ENCODE measurements around the gene FABP3.

FABP3 gene

DNA sequence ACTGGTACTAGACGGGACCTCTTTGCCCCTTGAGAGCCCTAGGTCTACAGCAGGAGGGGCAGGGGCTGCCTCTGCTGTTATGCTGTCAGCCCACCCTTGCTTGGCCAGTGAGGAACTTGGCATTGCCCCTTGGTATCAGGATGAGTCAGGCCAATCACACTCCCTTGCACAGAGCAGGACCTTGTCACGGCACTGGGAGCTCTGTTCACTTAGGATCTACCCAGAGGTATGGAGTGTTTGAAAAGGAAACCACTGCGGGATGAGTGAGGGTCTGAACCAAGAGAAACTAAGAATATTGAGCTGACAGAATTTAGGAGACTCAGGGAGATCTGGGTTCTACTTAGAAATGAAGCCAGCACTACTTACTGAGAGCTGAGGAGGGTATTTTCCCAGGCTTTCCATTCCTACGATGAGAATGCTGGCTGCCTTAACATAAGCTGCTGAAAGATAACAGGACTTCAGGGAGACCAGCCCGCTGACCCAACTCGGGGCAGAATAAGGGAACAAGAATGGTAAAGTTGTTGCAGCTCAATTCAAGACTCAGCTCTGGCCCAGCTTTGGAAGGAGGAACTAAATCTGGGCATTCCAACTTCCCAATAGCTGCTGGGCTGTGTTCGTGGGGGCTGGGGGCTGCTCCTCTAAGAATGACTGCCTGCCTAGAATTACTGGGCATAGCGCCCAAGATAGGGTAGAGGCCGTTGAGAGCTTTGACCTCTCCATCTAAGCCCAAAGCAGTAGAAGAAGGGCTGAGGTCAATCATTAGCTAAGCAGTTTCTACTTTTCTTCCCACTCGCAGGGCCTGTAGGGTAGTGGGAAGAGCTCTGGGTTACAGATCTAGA lies 1.5 kb downstream of the FABP3 start:
- no peak for TF ChIP-seq GATA2 (IDR thresholded peaks at IDR 0.05; ENCODE audit: low read depth, low read length)
- TF ChIP-seq GATA3 (IDR thresholded peaks at IDR 0.05; ENCODE audit: low read depth, low read length) = no peak

GRCh38 chr1:31370565-31370964 lies 2.3 kb downstream of the FABP3 start:
- TF ChIP-seq GATA3 (IDR thresholded peaks at IDR 0.05; ENCODE audit: low read depth, low read length) (no peak), GATA2 (IDR thresholded peaks at IDR 0.05; ENCODE audit: low read depth, low read length) (no peak)

DNA sequence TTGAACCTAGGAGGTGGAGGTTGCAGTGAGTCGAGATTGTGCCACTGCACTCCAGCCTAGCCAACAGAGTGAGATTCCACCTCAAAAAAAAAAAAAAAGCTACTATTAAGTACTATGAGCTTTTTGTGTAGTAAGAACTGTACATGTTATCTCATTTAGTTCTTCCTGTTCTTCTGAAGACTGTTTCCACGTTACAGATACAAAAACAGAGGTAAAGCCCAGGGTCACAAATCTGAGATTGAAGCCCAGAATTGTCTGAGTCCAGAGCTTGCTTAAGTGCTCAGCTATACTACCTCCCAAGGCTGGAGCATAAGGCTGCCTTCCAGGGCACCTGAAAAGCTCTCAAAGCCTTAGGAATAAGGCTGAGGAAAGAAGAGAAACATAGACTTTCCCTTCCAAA lies 2.9 kb downstream of the FABP3 start:
- no peak for TF ChIP-seq GATA3 (IDR thresholded peaks at IDR 0.05; ENCODE audit: low read depth, low read length)
- TF ChIP-seq GATA2 (IDR thresholded peaks at IDR 0.05; ENCODE audit: low read depth, low read length) = no peak

GRCh38 chr1:31368611-31369107 lies 4.2 kb downstream of the FABP3 start:
- no peak for TF ChIP-seq GATA3 (IDR thresholded peaks at IDR 0.05; ENCODE audit: low read depth, low read length)
- no peak for TF ChIP-seq GATA2 (IDR thresholded peaks at IDR 0.05; ENCODE audit: low read depth, low read length)

DNA sequence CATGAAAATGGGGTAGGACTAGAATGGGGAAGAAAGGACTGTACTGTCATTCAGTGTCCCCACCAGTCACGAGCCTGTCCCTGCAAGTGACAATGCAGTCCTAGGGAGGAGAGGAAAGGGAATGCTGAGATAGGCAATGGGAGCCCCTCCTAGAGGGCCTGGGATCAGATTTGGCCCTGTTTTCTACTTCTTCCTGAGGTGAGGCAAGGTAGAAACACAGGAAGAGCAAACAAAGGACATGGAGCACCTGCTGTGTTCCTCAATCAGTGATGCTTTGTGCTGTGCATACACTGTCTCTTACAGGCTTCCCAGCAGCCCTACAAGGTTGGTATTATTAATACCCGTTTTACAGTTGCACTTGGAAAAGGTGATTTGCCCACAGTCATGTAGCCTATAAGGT lies 6.1 kb downstream of the FABP3 start:
- no peak for TF ChIP-seq GATA2 (IDR thresholded peaks at IDR 0.05; ENCODE audit: low read depth, low read length)
- no peak for TF ChIP-seq GATA3 (IDR thresholded peaks at IDR 0.05; ENCODE audit: low read depth, low read length)

GRCh38 chr1:31364561-31365250 lies 8.2 kb downstream of the FABP3 start:
- no peak for TF ChIP-seq GATA2 (IDR thresholded peaks at IDR 0.05; ENCODE audit: low read depth, low read length)
- no peak for TF ChIP-seq GATA3 (IDR thresholded peaks at IDR 0.05; ENCODE audit: low read depth, low read length)

- TF ChIP-seq GATA2 (IDR thresholded peaks at IDR 0.05; ENCODE audit: low read depth, low read length) (no peak), GATA3 (IDR thresholded peaks at IDR 0.05; ENCODE audit: low read depth, low read length) (no peak)
These were observed 10.8 kb downstream of the FABP3 start for GRCh38 chr1:31362032-31362431.

DNA sequence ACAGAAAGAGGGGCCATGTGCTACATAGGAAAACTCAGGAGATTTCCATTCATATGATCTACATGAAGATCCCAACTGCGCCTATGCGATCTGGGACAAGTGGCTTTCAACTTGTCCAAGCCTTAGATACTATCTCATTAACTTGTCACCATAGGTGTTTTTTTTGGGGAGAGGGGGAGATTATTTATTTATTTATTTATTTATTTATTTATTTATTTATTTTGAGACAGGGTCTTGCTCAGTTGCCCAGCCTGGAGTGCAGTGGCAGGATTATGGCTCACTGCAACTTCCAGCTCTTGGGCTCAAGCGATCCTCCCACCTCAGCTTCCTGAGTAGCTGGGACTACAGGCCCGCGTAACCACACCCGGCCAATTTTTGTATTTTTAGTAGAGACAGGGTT lies 11.3 kb downstream of the FABP3 start:
- TF ChIP-seq GATA3 (IDR thresholded peaks at IDR 0.05; ENCODE audit: low read depth, low read length) (no peak), GATA2 (IDR thresholded peaks at IDR 0.05; ENCODE audit: low read depth, low read length) (no peak)

GRCh38 chr1:31356427-31356826 lies 16.4 kb downstream of the FABP3 start:
- no peak for TF ChIP-seq GATA3 (IDR thresholded peaks at IDR 0.05; ENCODE audit: low read depth, low read length)
- TF ChIP-seq GATA2 (IDR thresholded peaks at IDR 0.05; ENCODE audit: low read depth, low read length) = no peak

- TF ChIP-seq GATA3 (IDR thresholded peaks at IDR 0.05; ENCODE audit: low read depth, low read length) (no peak), GATA2 (IDR thresholded peaks at IDR 0.05; ENCODE audit: low read depth, low read length) (no peak)
These were observed 18.6 kb downstream of the FABP3 start for GRCh38 chr1:31354283-31354682.

DNA sequence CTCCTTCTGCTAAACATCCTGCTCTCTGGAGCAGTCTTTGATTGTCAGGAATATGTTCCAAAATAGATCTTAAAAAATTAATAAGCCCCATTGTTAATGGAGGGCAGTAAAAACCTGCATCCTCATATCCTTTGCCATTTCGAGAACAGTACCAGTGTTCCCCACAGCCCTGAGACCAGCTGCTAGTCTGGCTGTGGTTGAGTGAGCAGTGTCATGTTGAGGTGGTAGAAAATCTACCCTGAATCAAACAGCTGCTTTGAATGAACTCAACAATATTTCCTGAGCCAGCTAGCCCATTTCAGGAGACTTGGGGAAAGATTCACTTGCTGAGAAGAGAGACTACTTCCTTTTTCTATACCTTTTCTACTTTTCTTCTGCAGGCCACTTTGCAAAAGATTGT lies 24.4 kb downstream of the FABP3 start:
- no peak for TF ChIP-seq GATA3 (IDR thresholded peaks at IDR 0.05; ENCODE audit: low read depth, low read length)
- TF ChIP-seq GATA2 (IDR thresholded peaks at IDR 0.05; ENCODE audit: low read depth, low read length) = no peak

GRCh38 chr1:31346785-31347184 lies 26.1 kb downstream of the FABP3 start:
- TF ChIP-seq GATA3 (IDR thresholded peaks at IDR 0.05; ENCODE audit: low read depth, low read length) (no peak), GATA2 (IDR thresholded peaks at IDR 0.05; ENCODE audit: low read depth, low read length) (no peak)

DNA sequence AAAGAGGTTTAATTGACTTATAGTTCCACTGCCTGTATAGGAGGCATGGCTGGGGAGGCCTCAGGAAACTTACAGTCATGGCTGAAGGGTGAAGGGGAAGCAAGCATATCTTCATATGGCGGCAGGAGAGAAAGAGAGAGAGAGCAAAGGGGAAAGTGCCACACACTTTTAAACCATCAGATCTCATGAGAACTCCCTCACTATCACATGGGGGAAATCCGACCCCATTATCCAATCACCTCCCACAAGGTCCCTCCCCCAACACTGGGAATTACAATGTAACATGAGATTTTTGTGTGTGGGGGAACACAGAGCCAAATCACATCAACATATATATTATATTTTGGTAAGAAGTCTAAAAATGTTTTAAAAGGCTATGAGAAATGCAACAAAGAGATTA lies 27.2 kb downstream of the FABP3 start:
- no peak for TF ChIP-seq GATA3 (IDR thresholded peaks at IDR 0.05; ENCODE audit: low read depth, low read length)
- no peak for TF ChIP-seq GATA2 (IDR thresholded peaks at IDR 0.05; ENCODE audit: low read depth, low read length)

DNA sequence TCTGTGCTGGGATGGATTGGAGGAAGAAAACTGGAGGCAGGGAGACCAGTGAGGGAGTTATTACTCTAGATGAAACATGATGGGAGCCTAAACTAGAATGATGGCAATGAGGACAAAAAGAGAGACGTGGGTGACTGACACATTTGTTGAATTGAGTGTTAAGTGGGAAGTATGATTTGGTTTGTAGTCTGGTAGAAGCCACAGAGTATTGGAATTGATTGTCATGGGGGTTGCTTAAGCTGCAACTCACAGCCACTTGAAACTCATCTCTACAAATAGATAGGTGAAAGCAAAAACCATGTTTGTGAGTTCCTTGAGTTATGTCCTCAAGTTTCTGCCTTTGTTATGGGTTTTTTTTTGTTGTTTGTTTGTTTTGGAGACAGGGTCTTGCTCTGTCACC lies 28.4 kb downstream of the FABP3 start:
- TF ChIP-seq GATA2 (IDR thresholded peaks at IDR 0.05; ENCODE audit: low read depth, low read length) (no peak), GATA3 (IDR thresholded peaks at IDR 0.05; ENCODE audit: low read depth, low read length) (no peak)
